ENCODE measurements around the gene KCNK6.

DNA sequence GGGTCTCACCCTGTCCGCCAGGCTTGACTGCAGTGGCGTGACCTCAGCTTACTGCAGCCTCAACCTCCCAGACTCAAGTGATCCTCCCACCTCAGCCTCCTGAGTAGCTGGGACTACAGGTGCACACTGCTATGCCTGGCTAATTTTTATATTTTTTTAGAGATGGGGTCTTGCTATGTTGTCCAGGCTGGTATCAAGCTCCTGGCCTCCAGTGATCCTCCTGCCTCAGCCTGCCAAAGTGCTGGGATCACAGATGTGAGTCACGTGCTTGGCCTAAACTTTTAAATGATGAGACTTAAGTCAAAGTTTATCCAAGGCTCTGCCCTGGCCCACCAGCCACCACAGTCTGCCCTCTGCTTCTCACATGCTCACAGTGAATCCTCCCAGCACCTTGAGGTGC is 13.4 kb upstream of the KCNK6 start:
- TF ChIP-seq EZH2phosphoT487 (IDR thresholded peaks at IDR 0.05; ENCODE audit: low read length): no peak
- TF ChIP-seq CTCF (IDR thresholded peaks at IDR 0.05; ENCODE audit: low read length): no peak
- TF ChIP-seq EZH2 (optimal IDR thresholded peaks at IDR 0.05; ENCODE audit: low read depth, low read length): no peak

Data from MM.1S (cell line).